IPS-20b (cell line): ENCODE data around the gene MRPL49.

Experiments
- H3K27ac ChIP-seq: one replicate; pipeline ENCODE4 v1.5.1; 2013; ENCODE audit warnings: low read length
- H3K27me3 ChIP-seq: 2 replicates; pipeline ENCODE4 v1.6.1; 2013; ENCODE audit warnings: mild to moderate bottlenecking, low read length, inconsistent platforms; ENCODE audit not compliant: insufficient read depth
- H3K36me3 ChIP-seq: 2 replicates; pipeline ENCODE4 v1.6.1; 2013; ENCODE audit warnings: low read depth, mild to moderate bottlenecking, inconsistent platforms, low read length, moderate library complexity; ENCODE audit not compliant: insufficient read depth
- H3K4me1 ChIP-seq: 2 replicates; pipeline ENCODE4 v1.6.1; 2013; ENCODE audit warnings: mild to moderate bottlenecking, control low read depth, inconsistent platforms, low read length, moderate library complexity; ENCODE audit not compliant: insufficient read depth
- H3K4me3 ChIP-seq: 2 replicates; pipeline ENCODE4 v1.5.1; 2013; ENCODE audit warnings: mild to moderate bottlenecking, low read length, inconsistent platforms
- H3K9ac ChIP-seq: 2 replicates; pipeline ENCODE4 v1.6.1; 2013; ENCODE audit warnings: low read depth, mild to moderate bottlenecking, inconsistent platforms, low read length, moderate library complexity
- H3K9me3 ChIP-seq: 2 replicates; pipeline ENCODE4 v1.6.1; 2013; ENCODE audit warnings: mild to moderate bottlenecking, low read depth, low read length, inconsistent platforms; ENCODE audit not compliant: insufficient read depth

MRPL49 gene

GRCh38 chr11:65107078-65107477, 15.0 kb upstream of the MRPL49 start:
- Histone ChIP-seq H3K27ac (no peak overlapping the region), H3K9me3 (no peaks in the 10 kb centered on the region), H3K9ac (no peak overlapping the region), H3K27me3 (no peaks in the 10 kb centered on the region), H3K4me1 (no peaks in the 10 kb centered on the region), H3K36me3 (peaks cover 23% of the 10 kb centered on the region), H3K4me3 (no peak overlapping the region)

GRCh38 chr11:65107751-65108468, 14.2 kb upstream of the MRPL49 start:
- Histone ChIP-seq H3K9me3 (no peaks in the 10 kb centered on the region), H3K9ac (no peak overlapping the region), H3K36me3 (peaks cover 22% of the 10 kb centered on the region), H3K27ac (no peak overlapping the region), H3K27me3 (no peaks in the 10 kb centered on the region), H3K4me3 (no peak overlapping the region), H3K4me1 (no peaks in the 10 kb centered on the region)

GRCh38 chr11:65108469-65109123, 13.5 kb upstream of the MRPL49 start:
- H3K9ac ChIP-seq, result no peak overlapping the region
- no peaks in the 10 kb centered on the region for H3K9me3 ChIP-seq
- H3K4me3 ChIP-seq, result no peak overlapping the region
- H3K36me3 ChIP-seq, result peaks cover 19% of the 10 kb centered on the region
- H3K27ac ChIP-seq, result no peak overlapping the region
- H3K27me3 ChIP-seq, result no peaks in the 10 kb centered on the region
- peaks cover 5% of the 10 kb centered on the region; the same call in 1 of the 2 replicates for H3K4me1 ChIP-seq

GRCh38 chr11:65109231-65110198, 12.6 kb upstream of the MRPL49 start:
- no peaks in the 10 kb centered on the region for H3K9me3 ChIP-seq
- no peak overlapping the region for H3K9ac ChIP-seq
- H3K27ac ChIP-seq, result no peak overlapping the region
- no peaks in the 10 kb centered on the region for H3K27me3 ChIP-seq
- H3K4me3 ChIP-seq, result no peak overlapping the region
- peaks cover 5% of the 10 kb centered on the region; the same call in 1 of the 2 replicates for H3K4me1 ChIP-seq
- H3K36me3 ChIP-seq, result peaks cover 14% of the 10 kb centered on the region

- Histone ChIP-seq H3K9me3 (no peaks in the 10 kb centered on the region), H3K27me3 (no peaks in the 10 kb centered on the region), H3K9ac (no peak overlapping the region), H3K36me3 (peaks cover 14% of the 10 kb centered on the region), H3K4me1 (peaks cover 5% of the 10 kb centered on the region; the same call in 1 of the 2 replicates), H3K4me3 (no peak overlapping the region), H3K27ac (no peak overlapping the region)
Observed at GRCh38 chr11:65110354-65110861, 11.7 kb upstream of the MRPL49 start.

GRCh38 chr11:65111159-65111743, 10.9 kb upstream of the MRPL49 start:
- Histone ChIP-seq H3K27ac (no peak overlapping the region), H3K4me1 (peaks cover 5% of the 10 kb centered on the region; the same call in 1 of the 2 replicates), H3K36me3 (peaks cover 21% of the 10 kb centered on the region), H3K9me3 (no peaks in the 10 kb centered on the region), H3K4me3 (peak overlapping the region; percentile 41; the same call in 1 of the 2 replicates), H3K27me3 (no peaks in the 10 kb centered on the region), H3K9ac (no peak overlapping the region)

- Histone ChIP-seq H3K27me3 (no peaks in the 10 kb centered on the region), H3K27ac (peak within 1 kb of the TSS; percentile 33), H3K4me3 (peak within 1 kb of the TSS; percentile 93), H3K4me1 (peaks cover 5% of the 10 kb centered on the region; the same call in 1 of the 2 replicates), H3K9me3 (no peaks in the 10 kb centered on the region), H3K9ac (peak within 1 kb of the TSS; percentile 95; the same call in 1 of the 2 replicates), H3K36me3 (peaks cover 21% of the 10 kb centered on the region)
Observed at GRCh38 chr11:65111744-65112545, 10.2 kb upstream of the MRPL49 start, which contains the start of gene TM7SF2. Gene TM7SF2, plus strand, starts transcription at chr11:65111872. Its CDS starts 144 bp downstream, at chr11:65112016.

- no peaks in the 10 kb centered on the region for H3K27me3 ChIP-seq
- H3K36me3 ChIP-seq, result peaks cover 19% of the 10 kb centered on the region
- H3K4me3 ChIP-seq, result peak overlapping the region; percentile 93
- no peak overlapping the region for H3K27ac ChIP-seq
- peaks cover 5% of the 10 kb centered on the region; the same call in 1 of the 2 replicates for H3K4me1 ChIP-seq
- H3K9ac ChIP-seq, result peak overlapping the region; percentile 95
- no peaks in the 10 kb centered on the region for H3K9me3 ChIP-seq
Observed at GRCh38 chr11:65112546-65113360, 9.4 kb upstream of the MRPL49 start.

GRCh38 chr11:65113361-65113756, 8.8 kb upstream of the MRPL49 start:
- no peaks in the 10 kb centered on the region for H3K27me3 ChIP-seq
- H3K36me3 ChIP-seq, result peaks cover 21% of the 10 kb centered on the region
- H3K9ac ChIP-seq, result peak overlapping the region; percentile 95; the same call in 1 of the 2 replicates
- H3K9me3 ChIP-seq, result no peaks in the 10 kb centered on the region
- no peak overlapping the region for H3K27ac ChIP-seq
- peaks cover 5% of the 10 kb centered on the region; the same call in 1 of the 2 replicates for H3K4me1 ChIP-seq
- H3K4me3 ChIP-seq, result peak overlapping the region; percentile 93

GRCh38 chr11:65113839-65114238, 8.3 kb upstream of the MRPL49 start:
- H3K4me1 ChIP-seq, result peaks cover 5% of the 10 kb centered on the region; the same call in 1 of the 2 replicates
- peaks cover 22% of the 10 kb centered on the region for H3K36me3 ChIP-seq
- H3K4me3 ChIP-seq, result no peak overlapping the region
- no peak overlapping the region for H3K27ac ChIP-seq
- no peaks in the 10 kb centered on the region for H3K27me3 ChIP-seq
- no peaks in the 10 kb centered on the region for H3K9me3 ChIP-seq
- peak overlapping the region; percentile 95; the same call in 1 of the 2 replicates for H3K9ac ChIP-seq
